Skeletal muscle tissue (tissue), 4 donors: ENCODE data around the gene RUSC1. TPM values are rescaled to one million over a fixed set of nuclear protein-coding genes. Genes with fewer than 3 reads are reported as not detected.
"Not testable (repeated sequence)": the region's sequence is repeated elsewhere in the genome, so short reads cannot be mapped to it uniquely, and the experiment has no call there.

ENCODE experiments used
- H3K27ac ChIP-seq: one replicate; pipeline ENCODE4 v1.7.0; 2013; ENCODE audit warnings: mild to moderate bottlenecking, low read depth, low read length, inconsistent platforms
- H3K27me3 ChIP-seq, 3 donors: one replicate each; pipeline ENCODE4 v1.7.0; 2013; ENCODE audit warnings: low read length in 3 of 3; ENCODE audit not compliant: control insufficient read depth in 3 of 3, insufficient read depth in 3 of 3
- H3K36me3 ChIP-seq, 3 donors: one replicate each; pipeline ENCODE4 v1.7.0; 2013; ENCODE audit warnings: low read length in 3 of 3; ENCODE audit not compliant: control insufficient read depth in 3 of 3, insufficient read depth in 3 of 3
- H3K4me1 ChIP-seq, 3 donors: one replicate each; pipeline ENCODE4 v1.7.0; 2013; ENCODE audit warnings: low read length in 3 of 3, mild to moderate bottlenecking in 3 of 3; ENCODE audit not compliant: control insufficient read depth in 3 of 3, insufficient read depth in 3 of 3
- H3K4me3 ChIP-seq, 3 donors: one replicate each; pipeline ENCODE4 v1.7.0; 2013; ENCODE audit warnings: low read length in 3 of 3
- H3K9ac ChIP-seq, 3 donors: one replicate each; pipeline ENCODE4 v1.7.0; 2013; ENCODE audit warnings: low read length in 3 of 3, mild to moderate bottlenecking in 3 of 3, moderate library complexity in 2 of 3, low read depth in 1 of 3
- H3K9me3 ChIP-seq, 3 donors: one replicate each; pipeline ENCODE4 v1.7.0; 2013; ENCODE audit warnings: low read length in 3 of 3; ENCODE audit not compliant: control insufficient read depth in 3 of 3
- total RNA-seq: library from RNA; depleted of rRNA; stranded (reverse); fragments of >200 nt; gene quantifications from one replicate; pipeline ENCODE4 v1.2.3, GENCODE V29; 2014
- donor health status: Osteomylitis.

Gene RUSC1
- total RNA-seq, 1 donor from 2014 or later, result 9.4 TPM

GRCh38 chr1:155282488-155283091, 38.1 kb upstream of the RUSC1 start:
- Histone ChIP-seq H3K36me3 (peaks cover 0 to 3% (median 0%) of the 10 kb centered on the region in 3 donors), H3K4me1 (peaks cover 4 to 8% (median 6%) of the 10 kb centered on the region in 3 donors), H3K9me3 (no peaks in the 10 kb centered on the region), H3K4me3 (no peak overlapping the region), H3K27me3 (no peaks in the 10 kb centered on the region), H3K9ac (no peak overlapping the region), H3K27ac (no peak overlapping the region)

- peaks cover 0 to 3% (median 0%) of the 10 kb centered on the region in 3 donors for H3K36me3 ChIP-seq
- H3K9ac ChIP-seq, result no peak overlapping the region
- H3K27ac ChIP-seq, result no peak overlapping the region
- no peaks in the 10 kb centered on the region for H3K9me3 ChIP-seq
- H3K27me3 ChIP-seq, result no peaks in the 10 kb centered on the region
- H3K4me3 ChIP-seq, result no peak overlapping the region
- H3K4me1 ChIP-seq, result no peaks in the 10 kb centered on the region
Measured at GRCh38 chr1:155284476-155284875, 36.2 kb upstream of the RUSC1 start.

DNA sequence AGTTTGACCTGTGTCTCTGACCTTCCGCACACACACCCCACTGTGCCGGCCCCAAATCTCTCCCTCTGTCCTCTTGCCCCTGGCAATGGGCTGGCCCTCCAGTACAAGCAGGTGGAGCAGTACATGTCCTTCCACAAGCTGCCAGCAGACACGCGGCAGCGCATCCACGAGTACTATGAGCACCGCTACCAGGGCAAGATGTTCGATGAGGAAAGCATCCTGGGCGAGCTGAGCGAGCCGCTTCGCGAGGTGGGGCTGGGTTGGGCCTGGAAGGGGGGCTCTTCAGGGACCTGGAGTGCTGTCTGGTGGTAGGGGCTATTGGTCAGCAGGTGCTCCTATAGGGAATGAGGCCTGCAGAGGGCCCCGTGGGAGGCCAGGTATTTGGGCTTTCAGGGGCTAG, 35.6 kb upstream of the RUSC1 start:
- Histone ChIP-seq H3K4me1 (no peaks in the 10 kb centered on the region), H3K27me3 (no peaks in the 10 kb centered on the region), H3K4me3 (no peak overlapping the region), H3K9ac (no peak overlapping the region), H3K36me3 (peaks cover 0 to 3% (median 0%) of the 10 kb centered on the region in 3 donors), H3K27ac (no peak overlapping the region), H3K9me3 (no peaks in the 10 kb centered on the region)

- no peak overlapping the region for H3K9ac ChIP-seq
- H3K4me1 ChIP-seq, result no peaks in the 10 kb centered on the region
- no peak overlapping the region for H3K27ac ChIP-seq
- no peaks in the 10 kb centered on the region for H3K27me3 ChIP-seq
- no peak overlapping the region for H3K4me3 ChIP-seq
- H3K36me3 ChIP-seq, result peaks cover 0 to 3% (median 0%) of the 10 kb centered on the region in 3 donors
- H3K9me3 ChIP-seq, result no peaks in the 10 kb centered on the region
Measured at GRCh38 chr1:155285631-155286044, 35.1 kb upstream of the RUSC1 start.

GRCh38 chr1:155286544-155286943, 34.1 kb upstream of the RUSC1 start:
- Histone ChIP-seq H3K36me3 (peaks cover 0 to 3% (median 0%) of the 10 kb centered on the region in 3 donors), H3K27me3 (no peaks in the 10 kb centered on the region), H3K9me3 (no peaks in the 10 kb centered on the region), H3K27ac (no peak overlapping the region), H3K4me1 (no peaks in the 10 kb centered on the region), H3K9ac (no peak overlapping the region), H3K4me3 (no peak overlapping the region)

- H3K27ac ChIP-seq, result no peak overlapping the region
- H3K36me3 ChIP-seq, result peaks cover 0 to 3% (median 0%) of the 10 kb centered on the region in 3 donors
- peaks cover under 1 to 5% (median 3%) of the 10 kb centered on the region in 3 donors for H3K27me3 ChIP-seq
- no peaks in the 10 kb centered on the region for H3K4me1 ChIP-seq
- H3K9me3 ChIP-seq, result no peaks in the 10 kb centered on the region
- no peak overlapping the region for H3K9ac ChIP-seq
- no peak overlapping the region for H3K4me3 ChIP-seq
Measured at GRCh38 chr1:155287987-155288543, 32.6 kb upstream of the RUSC1 start.

GRCh38 chr1:155291006-155291405, 29.7 kb upstream of the RUSC1 start:
- not testable (repeated sequence) for H3K9me3 ChIP-seq, H3K4me1 ChIP-seq, H3K36me3 ChIP-seq, H3K27ac ChIP-seq, H3K4me3 ChIP-seq, H3K9ac ChIP-seq
- peaks cover 23 to 30% (median 26%) of the 10 kb centered on the region in 3 donors for H3K27me3 ChIP-seq

GRCh38 chr1:155293086-155293749, 27.5 kb upstream of the RUSC1 start:
- Histone ChIP-seq H3K27ac (no peak overlapping the region), H3K36me3 (no peaks in the 10 kb centered on the region), H3K4me1 (peaks cover 4 to 16% (median 8%) of the 10 kb centered on the region in 3 donors)

GRCh38 chr1:155294520-155295182, 26.0 kb upstream of the RUSC1 start:
- no peaks in the 10 kb centered on the region for H3K9me3 ChIP-seq
- H3K27me3 ChIP-seq, result peaks cover 27 to 37% (median 29%) of the 10 kb centered on the region in 3 donors
- H3K4me3 ChIP-seq, result peak overlapping the region in 1 of 3 donors; percentile 13
- H3K9ac ChIP-seq, result no peak overlapping the region
- H3K36me3 ChIP-seq, result no peaks in the 10 kb centered on the region
- peaks cover 4 to 16% (median 8%) of the 10 kb centered on the region in 3 donors for H3K4me1 ChIP-seq
- no peak overlapping the region for H3K27ac ChIP-seq

More at GRCh38 chr1:155293086-155293749, 27.5 kb upstream of the RUSC1 start:
- H3K4me3 ChIP-seq, result no peak overlapping the region
- H3K27me3 ChIP-seq, result peaks cover 27 to 37% (median 29%) of the 10 kb centered on the region in 3 donors
- no peaks in the 10 kb centered on the region for H3K9me3 ChIP-seq
- H3K9ac ChIP-seq, result no peak overlapping the region
